Fibroblast of skin of right biceps (primary cell): ENCODE measurements around the gene KRT38.
A peak's percentile ranks its signal among the peaks of the same experiment; 100 is the strongest.
"Not testable (repeated sequence)": the region's sequence is repeated elsewhere in the genome, so short reads cannot be mapped to it uniquely, and the experiment has no call there.

Experiments used
- DNase-seq: peaks from one replicate; pipeline ENCODE4 v3.0.0-alpha.2; 2013

KRT38 gene

GRCh38 chr17:41421116-41421515 is 19.7 kb downstream of the KRT38 start:
- DNase-seq, result peak; percentile 54

- peak; percentile 30 for DNase-seq
These were observed 20.6 kb downstream of the KRT38 start for GRCh38 chr17:41420134-41420533.

- no peak for DNase-seq
These were observed 21.1 kb downstream of the KRT38 start for GRCh38 chr17:41419716-41420115.

GRCh38 chr17:41418116-41418860 is 22.5 kb downstream of the KRT38 start:
- no peak for DNase-seq

DNA sequence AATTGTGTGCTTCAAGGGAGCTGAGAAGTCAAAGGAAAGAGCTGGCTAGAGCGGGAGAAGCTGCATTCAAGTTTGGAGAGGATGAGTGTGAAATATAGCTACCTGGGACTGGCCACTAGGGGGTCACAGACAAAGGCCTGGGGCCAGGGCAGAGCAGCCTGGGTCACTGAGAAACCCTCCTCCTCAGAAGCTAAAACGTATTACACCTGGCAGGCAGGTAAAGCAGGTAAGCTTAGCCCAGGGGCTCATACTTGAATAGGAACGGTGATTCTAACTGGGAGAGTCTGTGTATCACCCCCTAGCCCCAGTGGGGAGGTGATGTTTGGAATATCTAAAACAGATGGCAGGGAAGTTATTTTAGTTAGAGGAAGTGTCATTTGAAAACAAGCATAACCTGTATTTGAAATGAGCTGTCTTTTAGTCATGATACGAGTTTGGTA is 23.2 kb downstream of the KRT38 start:
- peak; percentile 29 for DNase-seq

DNA sequence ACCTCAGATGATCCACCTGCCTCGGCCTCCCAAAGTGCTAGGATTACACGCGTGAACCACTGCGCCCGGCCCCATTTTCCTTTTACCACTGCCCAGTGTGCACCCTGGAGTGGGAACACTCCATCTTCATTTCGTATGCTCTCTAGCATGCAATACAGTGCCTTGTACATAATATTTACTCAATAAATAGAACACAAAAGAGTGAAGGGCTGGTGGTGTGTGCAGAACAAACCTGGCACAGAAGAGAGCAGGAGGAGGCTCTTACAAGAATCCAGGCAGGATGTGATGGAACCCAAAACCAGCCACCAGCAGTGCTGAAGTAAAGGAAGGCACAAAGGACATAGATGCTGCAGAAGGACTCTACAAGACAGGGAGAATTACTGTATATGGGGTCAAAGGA is 23.7 kb downstream of the KRT38 start:
- no peak for DNase-seq

- DNase-seq, result no peak
These were observed 24.3 kb downstream of the KRT38 start for GRCh38 chr17:41416479-41416878.

- DNase-seq, result peak; percentile 35
These were observed 24.9 kb downstream of the KRT38 start for GRCh38 chr17:41415833-41416335.

DNA sequence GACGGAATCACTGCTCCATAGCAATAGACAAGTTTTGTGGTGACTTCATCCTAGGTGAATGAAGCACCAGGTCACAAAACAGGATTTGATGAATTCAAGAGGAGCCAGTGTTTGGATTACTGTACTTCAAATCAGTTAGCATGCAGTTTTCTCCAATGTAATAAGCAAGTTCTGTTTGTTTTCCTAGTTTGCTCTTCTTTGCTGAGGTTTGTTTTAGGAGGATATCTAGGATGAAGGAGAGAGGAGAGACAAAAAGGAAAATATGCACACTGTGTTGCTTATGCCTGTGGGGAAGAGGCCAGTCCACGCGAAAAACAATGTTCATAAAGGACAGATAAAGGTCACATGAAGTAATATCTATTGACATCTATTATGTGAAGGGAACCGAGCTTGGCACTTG is 25.4 kb downstream of the KRT38 start:
- no peak for DNase-seq

GRCh38 chr17:41413982-41414381 is 26.8 kb downstream of the KRT38 start:
- DNase-seq, result no peak

DNA sequence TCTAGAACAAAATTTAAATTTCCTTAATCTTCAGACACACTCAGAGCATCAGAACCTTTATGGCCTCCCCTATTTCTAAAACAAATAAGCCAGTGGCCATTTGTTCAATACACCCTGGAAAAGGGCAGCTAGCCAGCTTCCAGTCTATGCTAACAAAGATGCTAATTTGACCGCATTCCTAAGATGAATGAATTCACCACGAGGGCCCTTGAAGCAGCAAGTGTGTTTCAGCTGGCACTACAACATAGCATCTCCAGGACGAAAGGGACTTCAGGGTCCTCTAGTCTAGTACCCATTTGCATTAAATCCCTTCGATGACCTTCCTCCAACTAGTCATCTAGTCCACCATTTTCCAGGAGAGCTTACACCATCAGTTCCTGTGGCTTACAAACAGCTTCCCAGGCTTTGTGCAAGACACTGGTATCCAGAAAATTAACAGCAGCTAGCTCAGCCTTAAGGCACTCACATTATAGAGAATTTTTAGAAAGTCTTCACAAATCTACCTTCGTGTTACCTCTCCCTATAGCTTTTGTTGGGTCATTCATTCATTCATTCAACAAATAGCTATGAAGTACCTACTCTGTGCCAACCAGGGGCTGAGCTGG is 27.3 kb downstream of the KRT38 start:
- DNase-seq, result peak; percentile 24

GRCh38 chr17:41411072-41411840 is 29.5 kb downstream of the KRT38 start:
- DNase-seq, result no peak

DNA sequence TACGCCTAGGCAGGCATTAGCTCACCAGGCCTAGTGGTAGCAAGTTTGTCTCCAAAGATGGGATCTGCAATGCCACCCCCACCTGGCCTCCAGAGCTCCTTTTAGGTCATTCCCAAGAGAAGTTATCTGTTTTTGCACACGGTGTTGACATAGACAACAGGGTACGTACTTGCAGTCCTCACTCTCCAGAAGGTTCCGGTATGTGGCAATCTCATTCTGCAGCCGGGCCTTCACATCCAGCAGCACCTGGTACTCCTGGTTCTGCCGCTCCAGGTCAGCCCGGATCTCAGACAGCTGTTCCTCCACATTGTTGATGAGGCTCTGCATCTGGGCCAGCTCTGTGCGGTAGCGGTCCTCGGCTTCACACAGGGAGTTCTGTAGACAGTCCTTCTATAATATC is 33.6 kb downstream of the KRT38 start:
- DNase-seq, result no peak

DNA sequence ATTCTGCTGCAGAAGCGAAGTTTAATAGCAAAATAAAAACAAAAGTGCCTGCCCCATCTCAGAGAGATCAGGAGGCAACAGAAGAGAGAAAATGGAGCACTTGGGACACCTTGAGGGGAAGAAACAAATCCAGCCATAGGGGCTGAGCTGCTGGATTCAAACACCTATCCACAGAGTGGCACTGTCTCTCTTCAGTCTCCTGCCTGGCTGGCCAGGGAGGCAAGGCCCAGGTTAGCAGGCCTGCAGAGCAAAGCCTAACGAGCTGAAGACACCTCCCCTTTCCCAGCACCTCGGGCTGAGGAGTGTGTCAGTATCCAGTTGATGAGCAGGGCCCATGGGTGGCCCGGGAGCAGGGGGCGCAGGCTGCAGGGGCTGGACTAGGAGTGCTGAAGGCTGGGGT is 34.6 kb downstream of the KRT38 start:
- DNase-seq, result peak; percentile 25

DNA sequence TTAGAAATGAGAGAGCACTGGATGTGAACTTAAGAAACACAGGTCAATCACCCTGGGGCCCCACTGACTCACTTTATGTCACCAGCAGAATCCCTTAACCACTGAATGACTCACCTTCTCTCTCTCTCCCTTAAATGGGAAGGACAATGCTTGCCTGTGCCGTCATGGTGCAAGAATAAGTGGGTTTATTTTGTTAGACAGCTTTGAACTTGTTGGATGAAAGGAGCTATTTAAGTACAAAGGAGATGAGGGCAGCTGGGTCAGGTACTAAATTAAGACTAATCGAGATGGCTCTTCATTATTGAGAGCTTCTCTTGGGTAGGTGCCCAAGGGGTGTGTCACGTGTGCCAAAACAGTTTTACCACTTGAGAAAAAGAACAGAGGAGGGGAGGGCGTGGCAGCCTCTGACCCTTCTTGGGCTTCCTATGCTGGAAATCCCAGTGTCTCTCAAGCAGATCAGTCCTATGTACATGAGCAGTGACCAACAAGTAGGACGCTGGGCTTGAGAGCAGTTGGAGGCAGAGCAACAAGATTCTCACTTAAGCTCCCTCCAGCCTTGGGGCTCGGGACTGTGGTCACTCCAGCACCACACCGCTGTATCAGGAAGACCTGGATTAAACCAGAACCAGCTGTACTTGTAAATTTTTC is 36.6 kb downstream of the KRT38 start:
- peak; percentile 98 for DNase-seq

DNA sequence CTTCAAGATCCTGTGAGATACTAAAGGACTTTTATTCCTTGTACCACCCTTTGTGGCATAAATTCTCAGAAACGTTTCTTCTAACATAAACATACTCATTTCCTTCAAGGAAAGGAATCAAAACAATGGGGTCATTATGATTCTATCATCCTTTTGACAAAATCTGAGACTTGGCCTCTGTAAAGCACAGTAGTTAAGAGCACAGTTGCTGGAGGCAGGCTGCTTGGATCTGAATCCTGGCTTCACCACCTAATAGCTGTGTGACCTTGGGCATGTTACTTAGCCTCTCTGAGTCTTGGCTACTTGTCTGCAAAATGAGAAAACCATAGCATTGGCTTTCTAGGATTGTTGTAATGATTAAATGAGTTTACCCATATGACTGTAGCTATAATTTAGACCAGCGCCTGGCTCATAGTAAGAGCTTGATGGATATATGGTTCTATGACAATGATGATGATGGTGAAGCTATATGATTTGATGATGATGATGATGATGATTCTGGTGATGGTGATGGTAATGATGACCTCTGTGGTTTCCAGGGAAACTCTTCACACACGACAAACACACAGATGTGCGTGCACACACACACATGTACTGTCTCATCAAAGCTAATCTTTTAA is 37.3 kb downstream of the KRT38 start:
- peak; percentile 30 for DNase-seq

DNA sequence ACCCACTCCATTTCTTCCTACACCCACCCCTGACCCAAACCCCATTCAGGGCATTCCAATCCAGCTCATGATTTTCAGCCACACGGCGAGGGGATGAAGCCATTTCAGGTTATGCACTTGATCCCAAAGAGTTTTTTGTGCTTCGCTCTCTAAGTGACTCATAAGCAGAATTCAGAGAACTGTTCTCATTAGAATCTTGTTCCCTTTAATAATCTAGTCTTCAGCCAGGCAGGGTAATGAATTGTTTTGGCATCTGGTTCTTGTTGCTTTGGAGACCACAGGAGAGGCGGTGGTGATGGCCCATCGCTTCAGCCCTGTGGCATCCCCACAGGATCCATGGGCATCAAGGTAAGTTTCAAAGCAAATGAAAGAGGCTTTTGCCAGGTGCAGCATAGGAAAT is 38.6 kb downstream of the KRT38 start:
- peak; percentile 55 for DNase-seq

DNA sequence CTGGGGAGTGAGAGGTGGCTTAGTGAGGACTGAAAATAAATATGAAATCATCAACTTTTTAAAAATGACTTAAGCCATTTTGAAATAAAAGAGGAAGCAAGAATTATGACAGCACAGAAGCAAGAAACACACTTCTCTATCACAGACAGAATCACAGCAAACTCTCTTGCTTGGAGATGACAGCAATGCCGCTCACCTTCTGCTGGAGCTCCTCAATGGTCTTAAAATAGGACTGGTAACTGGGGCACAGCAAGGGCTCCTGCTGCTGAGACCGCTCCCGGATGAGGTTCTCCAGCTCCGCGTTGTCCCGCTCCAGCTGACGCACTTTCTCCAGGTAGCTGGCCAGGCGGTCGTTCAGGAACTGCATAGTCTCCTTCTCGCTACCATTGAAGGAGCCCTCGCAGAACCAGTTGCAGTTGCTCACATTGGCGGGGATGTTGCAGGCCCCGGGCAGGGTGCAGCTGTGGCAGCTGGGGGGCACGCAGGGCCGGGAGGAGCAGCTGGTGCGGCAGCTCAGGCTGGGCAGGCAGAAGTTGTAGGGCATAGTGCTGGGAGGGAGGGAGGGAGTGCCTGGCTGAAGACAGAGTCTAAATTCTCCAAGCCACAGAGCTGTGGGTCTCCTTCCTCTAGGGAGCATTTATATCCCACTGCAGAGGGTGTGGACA is 43.7 kb downstream of the KRT38 start, which contains the start of gene KRT31:
TSS of gene KRT31 (minus strand) at position 613 of the 665 bp plus-strand sequence. CDS start at position 544, 69 bp downstream.
- DNase-seq, result no peak

DNA sequence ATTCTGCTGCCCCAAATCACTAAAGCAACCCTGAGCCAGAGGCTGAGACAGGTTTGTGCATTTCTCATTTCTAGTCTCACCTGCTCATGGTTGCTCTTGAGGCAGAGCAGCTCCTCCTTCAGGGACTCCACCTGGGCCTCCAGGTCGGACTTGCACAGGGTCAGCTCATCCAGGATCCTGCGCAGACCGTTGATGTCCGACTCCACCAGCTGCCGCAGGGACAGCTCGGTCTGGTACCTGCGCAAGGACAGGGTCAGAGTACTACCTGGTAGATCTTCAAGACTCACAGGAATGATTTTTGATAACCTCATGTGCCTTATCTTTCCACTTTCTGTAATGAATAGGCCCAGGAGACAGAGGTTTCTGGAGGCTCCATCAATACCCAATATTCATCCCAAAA is 44.4 kb downstream of the KRT38 start:
- no peak for DNase-seq

GRCh38 chr17:41395611-41396010 is 45.2 kb downstream of the KRT38 start:
- no peak for DNase-seq

DNA sequence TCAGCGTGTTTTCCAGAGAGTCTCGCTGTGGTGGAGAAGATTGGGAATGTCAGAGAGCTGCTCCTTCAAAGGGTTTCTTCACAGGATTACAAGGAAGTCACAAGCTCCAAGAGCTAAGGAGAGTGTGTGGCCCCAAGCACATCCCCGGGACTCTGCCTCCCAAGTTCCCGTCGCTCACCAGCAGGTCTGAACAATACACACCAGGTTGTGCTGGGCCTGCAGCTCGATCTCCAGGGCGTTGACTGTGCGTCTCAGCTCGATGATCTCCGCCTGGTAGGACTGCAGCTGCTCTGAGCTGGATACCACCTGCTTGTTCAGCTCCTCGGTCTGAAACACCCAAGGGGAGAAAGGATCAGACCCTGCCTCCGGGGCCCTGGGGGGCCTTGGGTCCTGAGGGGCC is 45.7 kb downstream of the KRT38 start:
- DNase-seq, result not testable (repeated sequence)
